SK-N-SH (cell line): ENCODE data around the gene GSTM3. TPM values are rescaled to one million over a fixed set of nuclear protein-coding genes. Genes with fewer than 3 reads are reported as not detected.
"Not testable (repeated sequence)": the region's sequence is repeated elsewhere in the genome, so short reads cannot be mapped to it uniquely, and the experiment has no call there.

Experiments used
- CTCF ChIA-PET: fragments of 300-600, 350-600 bp; formaldehyde crosslinking; extraction: SDS; loops from one replicate; lab custom pipeline; 2021; lab: Yijun Ruan, JAX
- POLR2A ChIA-PET: fragments of 350-600 bp; sonication (Branson Sonifier 250); formaldehyde crosslinking; extraction: SDS; loops from one replicate; lab custom pipeline; 2020; ENCODE audit warnings: antibody characterized with exemption, inconsistent platforms; lab: Yijun Ruan, JAX
- DNase-seq: peaks from one replicate; pipeline ENCODE4 v3.0.0; 2012
- H2AFZ ChIP-seq: fragments of 200-600 bp; sonication (generic); 2 replicates; pipeline ENCODE4 v1.8.1; 2016; ENCODE audit warnings: antibody characterized with exemption, mild to moderate bottlenecking, low read depth
- H3F3A ChIP-seq: fragments of 200-600 bp; sonication (generic); replicated peaks from 2 replicates; pipeline ENCODE3; 2016; ENCODE audit warnings: antibody characterized with exemption, mild to moderate bottlenecking; ENCODE audit not compliant: insufficient read depth
- H3K27ac ChIP-seq, 2 experiments: fragments of 200-500 bp in 1 of 2; fragments of 200-600 bp in 1 of 2; sonication (Bioruptor generic) in 1 of 2; sonication (generic), shearing (Covaris generic) in 1 of 2; 2 replicates each; pipeline versions ENCODE4 v1.5.1 to v1.6.1; 2014 to 2016; ENCODE audit warnings: low read depth in 2 of 2, inconsistent platforms in 1 of 2, low read length in 1 of 2, mild to moderate bottlenecking in 1 of 2, mixed read lengths in 1 of 2
- H3K27me3 ChIP-seq: fragments of 200-600 bp; sonication (generic), shearing (Covaris generic); 2 replicates; pipeline ENCODE4 v1.6.1; 2016; ENCODE audit warnings: mixed run types; ENCODE audit not compliant: insufficient read depth
- H3K36me3 ChIP-seq, 2 experiments: fragments of 200-500 bp in 1 of 2; fragments of 200-600 bp in 1 of 2; sonication (Bioruptor generic) in 1 of 2; sonication (generic) in 1 of 2; replicated peaks in 1 of 2; 2 replicates each; pipeline versions ENCODE3 to v1.5.1; 2014 to 2016; ENCODE audit warnings: low read length in 1 of 2, mild to moderate bottlenecking in 1 of 2; ENCODE audit not compliant: insufficient read depth in 2 of 2, control insufficient read depth in 1 of 2
- H3K4me1 ChIP-seq, 2 experiments: fragments of 200-500 bp in 1 of 2; fragments of 200-600 bp in 1 of 2; sonication (Bioruptor generic) in 1 of 2; sonication (generic), shearing (Covaris generic) in 1 of 2; 2 replicates each; pipeline versions ENCODE4 v1.5.1 to v1.6.1; 2014 to 2016; ENCODE audit warnings: low read depth in 1 of 2, low read length in 1 of 2, mixed run types in 1 of 2; ENCODE audit not compliant: insufficient read depth in 2 of 2, control insufficient read depth in 1 of 2
- H3K4me2 ChIP-seq: fragments of 200-600 bp; sonication (generic), shearing (Covaris generic); 2 replicates; pipeline ENCODE4 v1.6.1; 2017; ENCODE audit warnings: mixed run types
- H3K4me3 ChIP-seq, 2 experiments: fragments of 200-500 bp in 1 of 2; fragments of 200-600 bp in 1 of 2; sonication (Bioruptor generic) in 1 of 2; sonication (generic), shearing (Covaris generic) in 1 of 2; 2 replicates each; pipeline versions ENCODE4 v1.5.1 to v1.8.1; 2014 to 2016; ENCODE audit warnings: low read depth in 2 of 2, inconsistent platforms in 1 of 2, low read length in 1 of 2, mild to moderate bottlenecking in 1 of 2, mixed read lengths in 1 of 2, moderate library complexity in 1 of 2
- H3K79me2 ChIP-seq: fragments of 200-600 bp; sonication (generic); 2 replicates; pipeline ENCODE4 v1.8.1; 2017; ENCODE audit warnings: mild to moderate bottlenecking; ENCODE audit not compliant: insufficient read depth
- H3K9ac ChIP-seq: fragments of 200-600 bp; sonication (generic); 2 replicates; pipeline ENCODE4 v1.6.1; 2017; ENCODE audit warnings: mixed run types
- H3K9me2 ChIP-seq: fragments of 200-600 bp; sonication (generic); 2 replicates; pipeline ENCODE4 v1.6.1; 2017; ENCODE audit warnings: mixed run types
- H3K9me3 ChIP-seq: fragments of 200-600 bp; sonication (generic); 2 replicates; pipeline ENCODE4 v1.6.1; 2017; ENCODE audit warnings: mixed run types, mild to moderate bottlenecking, moderate library complexity
- H4K20me1 ChIP-seq: fragments of 200-600 bp; sonication (generic); 2 replicates; pipeline ENCODE4 v1.6.1; 2017; ENCODE audit warnings: mild to moderate bottlenecking, mixed run types; ENCODE audit not compliant: insufficient read depth
- WGBS: methylation state at CpG from one replicate; pipeline ENCODE4 v1.1.6; 2017; ENCODE audit warnings: low lambda C conversion rate; 5-methylcytosine and 5-hydroxymethylcytosine counted together
- polyA plus RNA-seq, 3 experiments: library from polyadenylated mRNA; depleted of rRNA; stranded (reverse); fragments of >200 nt; gene quantifications; 2 replicates each; pipeline ENCODE4 v1.2.3, GENCODE V29; 2012

GSTM3 gene
- polyA plus RNA-seq, 1 of the 3 experiments (the other 2 are of a cell fraction), result 86.6 TPM

DNA sequence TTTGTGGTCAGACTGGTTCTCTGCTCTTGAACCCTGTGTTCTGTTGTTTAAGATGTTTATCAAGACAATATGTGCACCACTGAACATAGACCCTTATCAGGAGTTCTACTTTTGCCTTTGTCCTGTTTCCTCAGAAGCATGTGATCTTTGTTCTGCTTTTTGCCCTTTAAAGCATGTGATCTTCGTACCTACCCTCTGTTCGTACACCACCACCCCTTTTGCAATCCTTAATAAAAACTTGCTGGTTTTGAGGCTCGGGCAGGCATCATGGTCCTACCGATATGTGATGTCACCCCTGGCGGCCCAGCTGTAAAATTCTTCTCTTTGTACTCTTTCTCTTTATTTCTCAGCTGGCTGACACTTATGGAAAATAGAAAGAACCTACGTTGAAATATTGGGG, 56.1 kb downstream of the GSTM3 start:
- H3F3A ChIP-seq, DNase-seq, H4K20me1 ChIP-seq, H3K27ac ChIP-seq, H3K4me3 ChIP-seq, H2AFZ ChIP-seq, CTCF ChIA-PET, POLR2A ChIA-PET, H3K9ac ChIP-seq, H3K27me3 ChIP-seq, H3K36me3 ChIP-seq, H3K4me2 ChIP-seq, H3K79me2 ChIP-seq, H3K9me2 ChIP-seq, H3K9me3 ChIP-seq, H3K4me1 ChIP-seq: not testable (repeated sequence)
- WGBS, result no CpG with 5 or more reads among the region's 6 CpGs

Other genes starting within 250 kb of the GSTM3 start
- 5.4 and 8.9 TPM in 2 replicates for gene CYB561D1, start 246.9 kb downstream of the GSTM3 start, polyA plus RNA-seq (2012; rRNA removed)
- gene AMIGO1, start 231.3 kb downstream of the GSTM3 start, polyA plus RNA-seq (2012; rRNA removed), result 0.93 and 0.95 TPM in 2 replicates
- gene GPR61, start 201.2 kb downstream of the GSTM3 start, polyA plus RNA-seq (2012; rRNA removed), result not detected in 2 replicates
- 4.0 and 4.8 TPM in 2 replicates for gene GNAI3, start 192.4 kb downstream of the GSTM3 start, polyA plus RNA-seq (2012; rRNA removed)
- 0.16 TPM in 2 replicates for gene GNAT2, start 121.4 kb downstream of the GSTM3 start, polyA plus RNA-seq (2012; rRNA removed)
- 59.1 and 63.7 TPM in 2 replicates for gene AMPD2, start 121.2 kb downstream of the GSTM3 start, polyA plus RNA-seq (2012; rRNA removed)
- gene GSTM4, start 84.9 kb downstream of the GSTM3 start, polyA plus RNA-seq (2012; rRNA removed), result 34.2 and 36.1 TPM in 2 replicates
- gene GSTM2, start 73.0 kb downstream of the GSTM3 start, polyA plus RNA-seq (2012; rRNA removed), result 70.2 and 97.6 TPM in 2 replicates
- not detected in 2 replicates for gene GSTM1, start 53.2 kb downstream of the GSTM3 start, polyA plus RNA-seq (2012; rRNA removed)
- gene GSTM5, start 28.8 kb downstream of the GSTM3 start, polyA plus RNA-seq (2012; rRNA removed), result not detected in 2 replicates
- gene EPS8L3, start 22.9 kb upstream of the GSTM3 start, polyA plus RNA-seq (2012; rRNA removed), result not detected in 2 replicates
- gene CSF1, start 169.8 kb upstream of the GSTM3 start, polyA plus RNA-seq (2012; rRNA removed), result 25.3 and 31.9 TPM in 2 replicates
- gene AHCYL1, start 243.7 kb upstream of the GSTM3 start, polyA plus RNA-seq (2012; rRNA removed), result 39.7 and 49.0 TPM in 2 replicates